Endometrium (tissue), 2 donors: ENCODE results near the gene GNPTAB.
"Not testable (repeated sequence)": the region's sequence is repeated elsewhere in the genome, so short reads cannot be mapped to it uniquely, and the experiment has no call there.

Experiments
- FAIRE-seq: peaks from 2 replicates; lab custom pipeline; 2012; peaks lifted over from hg19 to GRCh38; lab: Jason Lieb, UNC
- donor health status: control.
- donor health status: control.

The GNPTAB gene

GRCh38 chr12:101737476-101737875 is 93.3 kb downstream of the GNPTAB start:
- no peak for FAIRE-seq

DNA sequence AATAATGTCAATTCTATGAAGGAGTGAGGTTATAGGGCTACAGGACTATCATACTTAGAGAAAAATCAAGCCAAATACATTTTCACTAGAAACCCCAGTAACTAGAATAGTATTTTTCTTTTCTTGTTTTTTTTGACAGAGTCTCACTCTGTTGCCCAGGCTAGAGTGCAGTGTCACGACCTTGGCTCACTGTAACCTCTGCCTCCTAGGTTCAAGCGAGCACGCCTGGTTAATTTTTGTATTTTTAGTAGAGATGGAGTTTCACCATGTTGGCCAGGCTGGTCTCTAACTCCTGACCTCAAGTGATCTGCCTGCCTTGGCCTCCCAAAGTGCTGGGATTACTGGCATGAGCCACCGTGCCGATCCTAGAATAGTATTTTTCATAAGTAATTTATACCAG is 96.3 kb downstream of the GNPTAB start:
- not testable (repeated sequence) for FAIRE-seq

- FAIRE-seq = no peak
These were observed 97.6 kb downstream of the GNPTAB start for GRCh38 chr12:101733166-101733565.

DNA sequence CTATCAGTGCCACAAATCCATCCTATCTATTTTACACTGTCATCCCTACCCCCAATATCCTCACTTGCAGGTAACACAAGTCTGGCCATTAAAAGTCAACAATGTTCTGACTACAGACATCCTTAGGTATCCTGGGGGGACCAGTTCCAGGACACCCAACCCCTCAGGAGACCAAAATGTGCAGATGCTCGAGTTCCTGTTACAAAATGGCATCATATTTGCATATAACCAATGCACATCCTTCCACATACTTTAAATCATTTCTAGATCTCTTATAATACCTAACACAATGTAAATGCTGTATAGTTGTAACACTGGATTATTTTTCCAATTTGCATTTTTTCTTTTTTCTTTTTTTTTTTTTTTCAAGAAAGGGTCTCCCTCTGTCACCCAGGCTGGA is 98.4 kb downstream of the GNPTAB start:
- FAIRE-seq = no peak

- no peak for FAIRE-seq
These were observed 100.9 kb downstream of the GNPTAB start for GRCh38 chr12:101729842-101730241.

- no peak for FAIRE-seq
These were observed 103.7 kb downstream of the GNPTAB start for GRCh38 chr12:101727098-101727497.

- FAIRE-seq = no peak
These were observed 108.4 kb downstream of the GNPTAB start for GRCh38 chr12:101722392-101722791.

GRCh38 chr12:101720118-101720517 is 110.6 kb downstream of the GNPTAB start:
- no peak for FAIRE-seq

DNA sequence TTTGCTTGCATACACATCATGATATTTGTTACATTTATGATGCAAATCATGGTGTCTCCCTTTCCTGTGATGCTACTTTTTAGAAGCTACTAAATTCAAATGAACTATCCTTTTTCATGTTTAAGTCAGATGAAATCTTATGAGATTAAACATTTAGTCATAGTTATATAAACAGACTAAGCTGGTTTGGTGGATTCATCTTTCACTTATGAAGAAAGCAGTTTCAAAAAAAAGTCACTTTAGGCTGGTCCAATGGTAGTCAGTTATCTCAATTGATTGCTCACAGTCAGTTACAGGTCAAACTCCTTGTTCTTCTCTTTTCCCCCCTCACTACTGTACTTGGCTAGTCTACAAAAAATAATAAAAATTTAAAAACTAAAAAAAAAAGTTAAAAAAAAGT is 111.2 kb downstream of the GNPTAB start:
- FAIRE-seq = no peak

DNA sequence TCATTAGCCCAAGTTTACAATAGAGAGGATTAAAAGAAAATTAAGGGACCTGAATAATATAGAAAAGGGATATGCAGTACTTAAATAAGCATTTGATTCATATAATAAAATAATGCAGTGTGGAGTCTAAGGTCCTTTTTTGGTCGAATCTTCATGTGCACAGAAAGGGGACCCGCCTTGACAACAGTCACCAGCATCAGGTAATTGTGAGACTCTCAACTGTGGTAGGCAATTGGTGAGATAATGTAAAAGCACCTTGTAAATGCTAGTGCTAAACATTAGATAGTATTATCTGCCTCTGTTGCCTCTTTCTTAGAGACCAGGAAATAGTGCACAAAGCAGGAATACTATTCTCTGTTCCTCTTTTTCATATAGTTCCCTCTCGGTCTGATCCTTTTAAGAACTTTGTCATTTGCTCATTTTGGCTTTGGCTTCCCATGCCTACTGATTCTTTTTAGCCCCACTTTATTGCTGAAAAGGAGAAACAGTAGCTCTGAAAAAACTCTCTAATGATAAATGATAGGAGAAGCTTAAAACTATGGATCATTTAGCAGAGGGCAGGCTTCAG is 115.8 kb downstream of the GNPTAB start:
- FAIRE-seq = no peak

DNA sequence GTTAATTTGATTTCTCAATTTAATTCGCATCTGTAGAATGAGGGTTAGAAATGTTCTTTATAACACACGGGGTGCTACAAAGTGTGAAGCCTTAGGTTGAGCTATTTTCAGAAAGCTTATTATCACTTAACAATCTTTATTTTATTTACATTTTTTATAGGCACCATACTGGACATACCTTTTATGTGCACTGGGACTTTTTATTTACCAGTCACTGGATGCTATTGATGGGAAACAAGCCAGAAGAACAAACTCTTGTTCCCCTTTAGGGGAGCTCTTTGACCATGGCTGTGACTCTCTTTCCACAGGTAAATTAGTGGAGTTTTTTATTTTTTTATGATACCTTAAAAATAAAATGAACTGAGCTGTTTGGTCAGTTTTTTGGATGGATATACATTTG is 116.8 kb downstream of the GNPTAB start:
- no peak for FAIRE-seq

DNA sequence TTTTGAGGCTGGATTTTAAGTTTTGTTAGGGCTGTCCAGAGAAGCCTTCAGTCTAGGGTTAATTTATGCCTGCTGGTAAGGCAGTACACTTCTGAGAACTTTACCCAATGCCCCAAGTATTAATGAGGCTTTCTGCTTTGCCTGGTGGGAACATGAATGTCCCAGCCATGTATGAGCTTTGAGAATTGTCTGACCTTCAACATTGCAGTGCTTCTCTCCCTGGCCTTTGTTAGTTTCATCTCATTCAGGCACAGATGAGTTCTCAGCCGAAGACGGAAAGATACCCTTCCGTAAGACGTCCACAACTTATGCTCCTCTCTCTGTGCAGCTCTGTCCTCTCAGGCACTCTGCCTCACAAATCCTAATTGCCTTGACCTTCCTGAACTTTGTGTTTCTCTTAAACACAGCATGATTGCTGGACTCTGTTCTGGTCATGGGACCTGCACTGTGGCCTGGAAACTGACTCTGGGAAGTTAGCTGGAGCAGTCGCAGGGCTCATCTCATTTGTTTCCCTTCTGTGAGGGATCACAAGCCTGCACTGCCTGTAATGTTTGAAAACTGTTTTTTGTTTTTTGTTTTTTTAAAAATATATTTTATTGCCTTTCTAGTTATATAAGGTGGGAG is 117.6 kb downstream of the GNPTAB start:
- no peak for FAIRE-seq

GRCh38 chr12:101710288-101710687 is 120.5 kb downstream of the GNPTAB start:
- no peak for FAIRE-seq

DNA sequence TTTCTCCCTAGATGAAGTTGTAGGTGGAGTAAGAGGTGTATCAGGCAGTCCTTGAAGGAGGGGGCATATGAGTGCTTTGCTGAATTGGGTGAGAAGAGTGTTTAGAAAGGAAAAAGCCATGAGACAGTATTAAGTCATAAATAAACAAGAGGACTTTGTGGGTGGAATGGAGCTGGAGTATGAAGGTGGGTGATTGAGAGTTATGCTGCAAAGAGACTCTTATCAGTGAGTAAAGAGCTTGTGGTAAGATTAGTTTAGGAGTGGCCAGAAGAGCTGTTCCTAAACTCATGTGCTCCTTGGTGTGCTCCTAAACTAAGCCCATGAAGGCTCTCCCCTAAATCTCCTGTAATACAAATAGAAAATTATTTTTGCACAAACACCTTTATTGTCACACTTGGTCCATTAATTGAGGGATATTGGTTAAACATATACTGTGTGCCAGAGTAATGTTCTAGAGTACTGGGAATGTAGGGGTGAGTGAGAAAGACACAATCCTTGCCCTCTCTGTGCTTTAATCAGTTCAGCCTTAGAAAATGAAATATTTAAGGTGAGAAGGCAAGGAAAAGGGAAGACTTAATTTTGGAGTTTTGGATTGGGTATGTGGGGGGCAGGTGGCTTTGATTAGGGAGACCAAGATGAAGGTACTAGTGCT is 123.5 kb downstream of the GNPTAB start:
- no peak for FAIRE-seq

DNA sequence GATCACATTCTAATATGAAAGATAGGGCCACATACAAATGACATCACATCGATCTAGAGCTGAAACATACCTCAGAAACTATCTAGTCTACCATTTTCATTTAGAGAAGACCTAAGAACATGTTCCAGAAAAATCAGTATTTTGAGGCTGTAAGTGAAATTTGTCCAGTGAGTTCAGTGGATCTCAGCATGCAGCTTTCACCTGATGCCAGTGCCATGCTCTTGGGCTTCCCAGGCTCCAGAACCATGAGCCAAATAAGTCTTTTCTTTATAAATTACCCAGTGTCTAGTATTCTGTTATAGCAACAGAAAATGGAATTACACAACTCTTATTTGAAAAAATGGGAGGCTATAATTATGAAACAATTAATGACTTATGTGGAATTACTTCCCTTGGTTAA is 124.4 kb downstream of the GNPTAB start:
- no peak for FAIRE-seq

DNA sequence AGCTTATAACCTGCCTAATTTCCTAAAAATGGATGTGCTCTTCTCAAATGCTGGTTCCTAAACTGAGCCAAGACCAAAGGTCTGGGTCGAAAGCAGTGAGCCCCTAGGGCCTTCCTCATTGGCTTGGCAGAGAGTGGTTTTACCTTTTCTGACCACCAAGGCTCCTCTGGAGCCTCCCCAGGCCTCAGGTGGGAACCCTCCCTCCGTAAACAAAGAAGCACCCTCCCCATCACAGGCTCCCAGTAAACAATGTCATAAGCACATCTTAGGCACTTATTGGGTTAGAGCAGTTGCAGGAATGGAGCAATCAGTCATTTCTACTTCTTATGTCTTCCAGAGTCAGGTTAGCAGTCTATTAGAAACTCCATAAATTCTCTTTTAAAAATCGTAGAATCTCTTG is 127.3 kb downstream of the GNPTAB start:
- no peak for FAIRE-seq

DNA sequence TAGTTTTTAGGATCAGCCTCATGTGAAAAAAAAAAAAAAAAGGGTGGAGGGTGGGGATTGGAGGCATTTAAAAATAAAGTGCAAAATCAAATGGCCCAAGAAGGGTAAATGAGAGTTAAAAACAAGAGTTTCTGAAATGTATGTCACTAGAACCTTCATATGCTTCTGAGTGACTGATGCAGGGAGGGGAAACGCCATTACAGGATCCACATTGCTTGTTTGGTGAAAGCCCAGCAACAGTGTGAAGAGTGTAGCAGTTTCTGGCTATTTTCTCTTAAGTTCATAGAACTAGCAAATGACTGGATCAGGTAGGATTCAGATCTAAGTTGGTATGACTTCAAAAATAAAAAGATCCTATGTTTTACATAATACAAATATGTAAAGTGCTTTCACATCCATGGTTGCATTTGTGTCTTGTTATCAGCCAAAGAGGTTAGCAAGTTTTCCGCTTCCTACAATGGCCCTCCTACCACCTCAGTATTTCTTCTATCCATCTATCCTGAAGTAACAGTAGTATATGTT is 130.4 kb downstream of the GNPTAB start:
- no peak for FAIRE-seq

DNA sequence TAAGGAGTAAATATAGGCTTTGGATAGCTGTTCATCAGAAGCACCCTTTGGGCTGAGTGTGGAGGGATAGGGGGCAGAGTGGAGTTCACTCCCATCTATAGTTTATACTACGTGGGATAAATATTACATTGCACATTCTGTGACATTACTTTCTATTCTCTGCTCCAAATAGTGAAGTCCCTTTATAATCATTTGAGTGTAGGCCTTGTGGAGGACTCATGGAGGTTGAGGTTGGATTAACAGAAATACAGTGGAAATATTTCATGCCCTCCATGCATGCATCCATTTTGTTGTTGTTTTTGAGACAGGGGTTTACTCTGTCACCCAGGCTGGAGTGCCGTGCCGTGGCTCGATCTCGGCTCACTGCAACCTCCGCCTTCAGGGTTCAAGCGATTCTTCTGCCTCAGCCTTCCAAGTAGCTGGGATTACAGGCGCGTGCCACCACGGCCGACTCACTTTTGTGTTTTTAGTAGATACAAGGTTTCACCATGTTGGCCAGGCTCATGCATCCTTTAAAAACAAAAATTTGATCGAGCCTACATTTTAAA is 131.9 kb downstream of the GNPTAB start:
- FAIRE-seq = no peak

- no peak for FAIRE-seq
These were observed 132.6 kb downstream of the GNPTAB start for GRCh38 chr12:101697930-101698799.

- no peak for FAIRE-seq
These were observed 133.4 kb downstream of the GNPTAB start, which contains the start of gene CHPT1 for GRCh38 chr12:101697197-101697929. Gene CHPT1, plus strand, starts transcription at chr12:101697640. Its CDS starts 222 bp downstream, at chr12:101697862.
